Measurements from ENCODE around the gene ACER3.

DNA sequence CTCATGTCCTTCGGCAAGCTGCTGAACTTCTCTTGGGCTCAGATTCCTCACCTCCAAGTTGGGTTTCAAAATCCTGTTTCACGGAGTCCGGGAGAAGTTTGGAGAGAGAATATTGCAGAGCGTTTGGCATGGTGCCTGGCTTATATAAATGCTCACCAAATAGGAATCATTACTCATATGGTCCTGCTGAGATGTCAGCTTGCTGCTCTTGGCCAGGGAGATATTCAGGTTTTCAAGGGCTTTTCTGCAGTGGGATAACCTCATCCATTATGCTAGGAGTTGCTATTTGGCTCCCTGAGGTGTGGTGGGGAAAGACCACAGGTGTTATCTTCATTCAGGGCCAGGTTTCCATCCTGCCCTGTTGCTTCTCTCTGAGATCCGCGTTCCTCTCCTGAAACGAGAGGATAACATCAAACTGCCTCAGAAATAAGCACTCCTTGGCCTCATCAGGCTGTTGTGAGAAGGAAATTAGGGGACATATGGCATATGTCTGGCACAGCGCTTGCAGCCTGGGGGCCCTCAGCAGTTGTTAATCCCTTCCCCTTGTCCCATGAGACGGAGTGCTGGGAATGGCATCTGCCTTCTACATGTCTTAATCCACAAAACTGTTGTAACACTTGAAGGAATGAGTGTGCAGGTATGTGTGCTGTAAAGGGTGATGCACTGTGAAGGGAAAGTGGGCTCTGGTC, 29.9 kb upstream of the ACER3 start:
- no peak for TF ChIP-seq EZH2phosphoT487 (IDR thresholded peaks at IDR 0.05; ENCODE audit: low read depth)
- TF ChIP-seq, protein P1, sequence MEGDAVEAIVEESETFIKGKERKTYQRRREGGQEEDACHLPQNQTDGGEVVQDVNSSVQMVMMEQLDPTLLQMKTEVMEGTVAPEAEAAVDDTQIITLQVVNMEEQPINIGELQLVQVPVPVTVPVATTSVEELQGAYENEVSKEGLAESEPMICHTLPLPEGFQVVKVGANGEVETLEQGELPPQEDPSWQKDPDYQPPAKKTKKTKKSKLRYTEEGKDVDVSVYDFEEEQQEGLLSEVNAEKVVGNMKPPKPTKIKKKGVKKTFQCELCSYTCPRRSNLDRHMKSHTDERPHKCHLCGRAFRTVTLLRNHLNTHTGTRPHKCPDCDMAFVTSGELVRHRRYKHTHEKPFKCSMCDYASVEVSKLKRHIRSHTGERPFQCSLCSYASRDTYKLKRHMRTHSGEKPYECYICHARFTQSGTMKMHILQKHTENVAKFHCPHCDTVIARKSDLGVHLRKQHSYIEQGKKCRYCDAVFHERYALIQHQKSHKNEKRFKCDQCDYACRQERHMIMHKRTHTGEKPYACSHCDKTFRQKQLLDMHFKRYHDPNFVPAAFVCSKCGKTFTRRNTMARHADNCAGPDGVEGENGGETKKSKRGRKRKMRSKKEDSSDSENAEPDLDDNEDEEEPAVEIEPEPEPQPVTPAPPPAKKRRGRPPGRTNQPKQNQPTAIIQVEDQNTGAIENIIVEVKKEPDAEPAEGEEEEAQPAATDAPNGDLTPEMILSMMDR (IDR thresholded peaks at IDR 0.05; ENCODE audit: low read depth, low read length): no peak
